Ovary (tissue), 9 donors: ENCODE data around the gene RBM26. TPM values are rescaled to one million over a fixed set of nuclear protein-coding genes. Genes with fewer than 3 reads are reported as not detected.

ENCODE experiments used
- DNase-seq, 5 donors: peaks; one replicate each; pipeline ENCODE4 v3.0.0-alpha.2; 2019 to 2020
- H3K27ac ChIP-seq, 2 donors: fragments of 200-600 bp; one replicate each; pipeline versions ENCODE4 v1.5.1 to v1.8.0; 2019 to 2022
- H3K27me3 ChIP-seq: fragments of 200-600 bp; one replicate; pipeline ENCODE4 v1.8.0; 2022
- H3K36me3 ChIP-seq: fragments of 200-600 bp; sonication (generic); one replicate; pipeline ENCODE4 v1.5.1; 2019
- H3K4me1 ChIP-seq: one replicate; pipeline ENCODE4 v1.8.1; 2013; ENCODE audit warnings: mild to moderate bottlenecking, moderate library complexity; ENCODE audit not compliant: insufficient read depth
- H3K4me3 ChIP-seq: fragments of 200-600 bp; sonication (generic); one replicate; pipeline ENCODE4 v1.5.1; 2017
- H3K9me3 ChIP-seq, 2 donors: fragments of 200-600 bp in 1 of 2; sonication (generic) in 1 of 2; one replicate each; pipeline versions ENCODE4 v1.5.1 to v1.8.1; 2013 to 2019; ENCODE audit warnings: mild to moderate bottlenecking in 1 of 2, moderate library complexity in 1 of 2
- EP300 ChIP-seq: sonication (generic); formaldehyde crosslinking; IDR thresholded peaks from one replicate; pipeline ENCODE4 v1.6.1; 2017; ENCODE audit warnings: antibody characterized with exemption
- POLR2A ChIP-seq: fragments of 450-650 bp; IDR thresholded peaks from one replicate; pipeline ENCODE4 v1.6.1; 2017; ENCODE audit warnings: antibody characterized with exemption, mild to moderate bottlenecking, moderate library complexity
- WGBS, 3 donors: extraction: QIAGEN DNeasy Blood & Tissue Kit in 1 of 3; methylation state at CpG; one replicate each; pipeline versions ENCODE4 v1.1.5 to v1.1.7; 2013 to 2017; 5-methylcytosine and 5-hydroxymethylcytosine counted together
- intact Hi-C, 4 donors: fragments of 100-400 bp; cut with DNase I; formaldehyde crosslinking; loops; one replicate each; pipeline versions ENCODE4 v1.11.0 to v1.15.1; 2022 to 2023
- polyA plus RNA-seq, 2 donors: library from polyadenylated mRNA; stranded (reverse); fragments of 200-250 nt in 1 of 2; fragments of 350-450 nt in 1 of 2; fragmentation: Illumina TruSeq in 1 of 2; extraction: RNeasy Lipid Tissue Mini Kit (QIAGEN cat#74804) in 1 of 2; gene quantifications; one replicate each; pipeline ENCODE4 v1.2.3, GENCODE V29; 2013 to 2014
- total RNA-seq, 7 donors: library from RNA; depleted of rRNA in 2 of 7; stranded (reverse); fragments of >200 nt in 2 of 7; fragmentation: NEBNext Ultra II Directional in 3 of 7; extraction: Animal tissue kit (Norgen Biotek cat#: 25700) in 3 of 7; gene quantifications; one replicate each; pipeline versions ENCODE4 v1.1.0 to v1.2.4, GENCODE V29; 2016 to 2023
- TF ChIP-seq, protein P1 (sequence below), 3 donors: fragments of 450-650 bp in 2 of 3; fragments of 200-600 bp in 1 of 3; IDR thresholded peaks; one replicate each; pipeline versions ENCODE4 v1.5.1 to v1.8.0; 2016 to 2022; ENCODE audit warnings: antibody characterized with exemption in 3 of 3, mild to moderate bottlenecking in 1 of 3
- donor health status: DM: no; HTN: no; CAD: no; lungs with moderate emphysema.
- donor health status: DM: no; HTN: no; CAD: no.
- donor health status: Bipolar disorder and iron deficiency.
- donor health status: DM: yes; HTN: yes; CAD: no.
- donor health status: DM: no; HTN: no; CAD: no.
- donor health status: DM: yes; HTN: yes; CAD: no.

The RBM26 gene
- total and polyA plus RNA-seq, 9 donors: 19.0 to 52.9 (median 39.4) TPM

DNA sequence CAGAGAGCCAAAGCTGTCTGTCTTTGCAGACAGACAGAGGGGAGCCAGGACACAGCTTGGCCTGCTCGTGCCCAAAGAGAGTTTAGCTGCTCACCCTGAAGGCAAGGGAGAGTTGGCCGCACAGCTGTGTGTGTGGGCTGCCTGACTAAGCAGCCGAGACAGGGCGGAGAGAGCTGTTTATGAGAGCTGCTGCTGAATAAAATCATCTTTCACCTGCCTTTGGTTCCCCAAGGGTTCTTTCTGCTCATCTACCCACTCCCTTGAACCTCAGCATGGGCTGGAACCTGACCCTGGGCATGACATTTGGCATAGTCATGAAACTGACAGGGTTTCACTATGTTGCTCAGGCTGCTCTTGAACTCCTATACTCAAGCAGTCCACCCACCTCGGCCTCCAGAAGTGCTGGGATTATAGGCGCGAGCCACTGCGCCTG lies 98.2 kb downstream of the RBM26 start:
- Histone ChIP-seq H3K9me3 (no peaks in the 10 kb centered on the region), H3K36me3 (no peaks in the 10 kb centered on the region), H3K27ac (no peak overlapping the region), H3K4me3 (no peak overlapping the region), H3K27me3 (no peaks in the 10 kb centered on the region), H3K4me1 (peaks cover 12% of the 10 kb centered on the region)
- TF ChIP-seq, protein P1, sequence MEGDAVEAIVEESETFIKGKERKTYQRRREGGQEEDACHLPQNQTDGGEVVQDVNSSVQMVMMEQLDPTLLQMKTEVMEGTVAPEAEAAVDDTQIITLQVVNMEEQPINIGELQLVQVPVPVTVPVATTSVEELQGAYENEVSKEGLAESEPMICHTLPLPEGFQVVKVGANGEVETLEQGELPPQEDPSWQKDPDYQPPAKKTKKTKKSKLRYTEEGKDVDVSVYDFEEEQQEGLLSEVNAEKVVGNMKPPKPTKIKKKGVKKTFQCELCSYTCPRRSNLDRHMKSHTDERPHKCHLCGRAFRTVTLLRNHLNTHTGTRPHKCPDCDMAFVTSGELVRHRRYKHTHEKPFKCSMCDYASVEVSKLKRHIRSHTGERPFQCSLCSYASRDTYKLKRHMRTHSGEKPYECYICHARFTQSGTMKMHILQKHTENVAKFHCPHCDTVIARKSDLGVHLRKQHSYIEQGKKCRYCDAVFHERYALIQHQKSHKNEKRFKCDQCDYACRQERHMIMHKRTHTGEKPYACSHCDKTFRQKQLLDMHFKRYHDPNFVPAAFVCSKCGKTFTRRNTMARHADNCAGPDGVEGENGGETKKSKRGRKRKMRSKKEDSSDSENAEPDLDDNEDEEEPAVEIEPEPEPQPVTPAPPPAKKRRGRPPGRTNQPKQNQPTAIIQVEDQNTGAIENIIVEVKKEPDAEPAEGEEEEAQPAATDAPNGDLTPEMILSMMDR (IDR thresholded peaks at IDR 0.05): no peak
- no peak for TF ChIP-seq EP300
- no peak for TF ChIP-seq POLR2A
- intact Hi-C loops: no loop called here
- WGBS, 3 donors: 11 to 17% (median 12%) methylated on average over 8 of the region's 8 CpGs
- DNase-seq: peak in 4 of 5 donors; percentile 21 to 43 (median 36)

DNA sequence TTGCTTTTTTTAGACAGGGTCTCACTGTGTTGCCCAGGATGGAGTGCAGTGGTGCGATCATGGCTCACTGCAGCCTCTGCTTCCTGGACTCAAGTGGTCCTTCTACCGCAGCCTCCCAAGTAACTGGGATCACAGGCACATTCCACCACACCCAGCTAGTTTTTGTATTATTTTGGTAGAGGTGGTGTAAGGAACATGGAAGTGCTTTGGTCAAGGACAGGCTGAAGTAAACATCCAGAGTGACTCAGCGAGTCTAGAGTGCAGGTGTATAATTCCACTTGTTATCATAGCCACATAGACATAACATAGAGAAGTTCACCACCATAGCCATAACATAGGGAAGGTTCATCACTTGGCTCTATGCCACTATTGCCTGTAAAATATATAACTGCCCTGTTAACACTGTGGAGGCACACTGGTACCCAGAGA lies 98.6 kb downstream of the RBM26 start:
- TF ChIP-seq POLR2A (no peak), EP300 (no peak)
- TF ChIP-seq, protein P1 (IDR thresholded peaks at IDR 0.05): no peak
- 46 to 56% (median 48%) methylated on average over 3 of the region's 3 CpGs for WGBS, 3 donors
- intact Hi-C loops: no loop called here

DNA sequence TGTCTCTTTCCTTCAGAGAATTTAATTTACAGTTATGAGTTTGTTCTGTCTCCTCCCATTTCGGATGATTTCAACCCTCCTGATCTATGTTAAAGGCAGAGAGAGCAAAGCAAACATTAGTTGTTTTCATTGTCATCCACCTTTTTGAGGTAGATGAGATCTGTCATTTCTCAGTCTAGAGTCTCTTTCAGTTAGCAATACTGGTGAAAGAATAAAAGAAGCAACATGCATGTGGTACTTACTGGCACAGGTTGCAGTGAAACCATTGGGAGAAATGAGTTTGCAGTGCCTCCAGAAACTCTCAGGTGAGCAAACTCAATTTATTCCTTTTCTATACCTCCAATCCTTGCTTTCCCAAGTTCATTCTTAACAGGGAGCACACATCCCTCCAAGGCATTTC lies 99.4 kb downstream of the RBM26 start:
- no peak for TF ChIP-seq EP300
- TF ChIP-seq, protein P1 (IDR thresholded peaks at IDR 0.05): no peak
- no peak for TF ChIP-seq POLR2A
- H3K27me3 ChIP-seq: no peaks in the 10 kb centered on the region
- no peaks in the 10 kb centered on the region for H3K36me3 ChIP-seq
- H3K9me3 ChIP-seq: no peaks in the 10 kb centered on the region
- intact Hi-C loops: no loop called here
- DNase-seq: no peak
- H3K4me1 ChIP-seq: peaks cover 12% of the 10 kb centered on the region
- H3K4me3 ChIP-seq: no peak overlapping the region
- WGBS, 3 donors: 52 to 67% (median 64%) methylated on average over 1 of the region's 1 CpG
- no peak overlapping the region for H3K27ac ChIP-seq

More for the DNA sequence above, 98.6 kb downstream of the RBM26 start:
- no peak for DNase-seq
- Histone ChIP-seq H3K27ac (no peak overlapping the region), H3K4me3 (no peak overlapping the region), H3K27me3 (no peaks in the 10 kb centered on the region), H3K36me3 (no peaks in the 10 kb centered on the region), H3K9me3 (no peaks in the 10 kb centered on the region), H3K4me1 (peaks cover 12% of the 10 kb centered on the region)

DNA sequence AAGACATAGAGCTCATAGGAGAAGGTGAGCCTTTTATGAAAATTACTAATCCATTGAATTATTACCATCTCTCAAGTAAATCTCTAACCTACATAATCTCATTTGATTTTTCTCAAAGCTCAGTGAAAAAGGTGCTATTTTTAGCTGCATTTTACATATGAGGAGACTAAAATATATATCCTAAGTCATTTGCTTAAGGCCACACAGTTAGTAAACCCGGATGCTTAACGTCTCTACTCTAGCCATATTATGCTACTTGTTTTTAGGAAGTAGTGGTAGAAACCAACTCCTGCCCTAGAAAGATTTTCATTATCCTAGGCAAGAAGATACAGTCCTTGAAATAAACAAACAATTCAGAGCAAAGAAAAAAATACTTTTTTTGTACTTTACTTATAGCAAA lies 108.9 kb downstream of the RBM26 start:
- intact Hi-C loops: no loop called here

More for the DNA sequence above, 108.9 kb downstream of the RBM26 start:
- Histone ChIP-seq H3K27me3 (no peaks in the 10 kb centered on the region), H3K4me1 (no peaks in the 10 kb centered on the region), H3K9me3 (no peaks in the 10 kb centered on the region), H3K4me3 (no peak overlapping the region), H3K36me3 (no peaks in the 10 kb centered on the region), H3K27ac (no peak overlapping the region)
- no peak for DNase-seq
- TF ChIP-seq, protein P1 (IDR thresholded peaks at IDR 0.05): no peak
- TF ChIP-seq EP300 (no peak), POLR2A (no peak)
- 44 to 74% (median 69%) methylated on average over 2 of the region's 2 CpGs for WGBS, 3 donors
